ENCODE data around the gene TCERG1L. TPM values are rescaled to one million over a fixed set of nuclear protein-coding genes. Genes with fewer than 3 reads are reported as not detected.

The TCERG1L gene
- polyA plus RNA-seq, 5 donors, result 0.36 to 0.68 (median 0.50) TPM

DNA sequence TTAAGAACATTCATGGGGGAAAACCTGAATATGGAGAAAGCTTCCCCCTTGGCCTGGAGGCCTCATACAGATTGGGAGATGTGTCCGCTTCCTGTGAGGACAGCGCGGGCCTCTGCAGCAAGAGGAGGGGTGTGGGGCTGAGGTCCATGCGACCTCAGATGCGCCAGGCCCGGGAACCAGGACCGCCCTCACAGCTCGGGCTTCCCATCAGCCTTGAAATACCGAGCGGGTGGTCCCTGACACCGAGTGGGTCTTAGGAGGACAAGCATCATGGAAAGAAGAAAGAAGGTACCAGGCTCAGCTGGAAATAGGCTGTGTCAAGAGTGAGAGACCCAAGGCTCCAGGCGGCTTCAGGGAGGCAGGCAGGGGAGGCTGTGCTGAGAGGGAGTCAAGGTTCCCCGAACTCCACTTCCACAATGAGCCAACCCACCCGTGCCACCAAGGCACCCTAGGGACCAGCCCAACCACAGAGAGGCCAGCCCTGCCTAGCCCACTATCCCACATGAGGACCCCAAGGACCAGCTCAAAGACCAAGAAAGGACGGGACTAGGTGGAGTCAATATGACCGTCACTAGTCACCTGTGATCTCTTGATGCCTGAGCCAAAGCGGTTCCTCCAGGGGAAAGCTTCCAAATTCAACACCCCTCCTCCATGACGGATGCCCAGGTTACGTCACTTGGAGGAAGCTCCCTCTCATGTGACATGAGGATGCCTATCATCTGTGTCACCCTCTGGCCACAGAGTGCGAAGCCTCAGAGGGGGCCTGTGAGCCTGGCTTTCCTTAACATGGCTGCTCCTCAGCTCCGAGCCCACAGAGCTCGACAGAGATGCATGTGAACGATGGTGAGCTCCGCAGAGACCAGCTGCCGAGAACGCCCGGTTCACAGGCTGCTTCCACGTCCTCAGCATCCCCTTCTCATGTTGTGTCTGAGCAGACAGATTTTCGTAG lies 103.7 kb downstream of the TCERG1L start:
- DNase-seq, result no peak

DNA sequence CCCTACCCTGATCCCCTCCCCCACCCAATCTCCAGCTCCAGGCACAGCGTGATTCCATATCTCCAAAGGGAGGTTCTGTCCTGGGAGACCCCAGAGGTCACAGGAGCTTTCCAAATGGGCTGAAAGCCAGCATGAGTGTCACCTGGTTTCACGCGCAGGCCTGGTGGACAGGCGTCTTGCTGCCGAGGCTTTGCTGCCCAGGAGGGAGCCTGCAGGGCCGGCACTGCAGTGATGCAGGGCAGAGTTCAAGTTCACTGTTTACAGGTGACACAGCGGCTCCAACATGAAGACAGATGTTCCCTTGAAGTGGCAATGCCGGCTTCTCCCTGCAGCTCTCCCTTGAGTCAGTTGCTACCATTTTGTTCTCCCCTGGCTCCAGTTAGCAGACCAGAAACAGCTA lies 104.3 kb downstream of the TCERG1L start:
- DNase-seq, result no peak

DNA sequence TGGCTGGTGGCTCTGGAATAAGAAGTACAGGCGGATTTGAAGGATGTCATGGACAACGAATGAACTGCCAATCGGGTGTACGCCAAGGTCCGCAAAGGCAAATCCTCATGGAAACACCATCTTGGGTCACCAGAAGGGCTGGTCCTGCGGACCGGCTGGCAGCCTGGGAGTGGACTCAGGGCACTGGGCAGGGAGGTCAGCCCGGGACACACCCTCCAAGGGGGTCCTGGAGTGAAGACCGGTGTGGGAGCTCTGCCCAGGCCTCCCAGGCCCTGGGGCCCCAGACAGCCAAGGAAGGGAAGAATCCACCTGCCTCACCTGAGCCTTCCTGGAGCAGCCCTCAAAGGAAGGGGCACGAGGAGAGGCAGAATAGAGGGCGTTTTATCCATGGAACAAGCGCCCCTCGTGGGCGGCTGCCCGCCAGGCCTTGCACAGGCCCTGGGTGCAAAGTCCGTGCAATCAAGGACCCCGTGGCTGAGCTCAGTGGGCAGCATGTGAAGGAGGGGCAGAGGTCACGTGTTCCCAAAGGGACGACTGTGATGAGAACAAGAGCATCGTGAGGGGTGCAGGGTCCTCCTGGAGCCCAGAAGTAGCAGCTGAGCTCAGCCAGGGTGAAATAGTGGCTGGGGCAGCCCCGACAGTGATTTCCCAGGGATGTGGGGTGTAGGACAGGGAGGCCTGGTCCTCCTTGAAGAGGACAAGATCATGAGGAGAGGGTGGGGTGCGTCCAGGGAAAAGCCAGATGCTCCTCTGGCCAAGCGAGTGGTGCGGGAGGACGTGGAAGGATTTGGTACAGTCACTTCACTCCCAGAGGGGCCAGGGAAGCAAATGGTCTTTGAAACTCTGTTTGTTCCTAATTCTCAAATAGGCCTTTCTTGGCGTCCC lies 105.2 kb downstream of the TCERG1L start:
- no peak for DNase-seq

DNA sequence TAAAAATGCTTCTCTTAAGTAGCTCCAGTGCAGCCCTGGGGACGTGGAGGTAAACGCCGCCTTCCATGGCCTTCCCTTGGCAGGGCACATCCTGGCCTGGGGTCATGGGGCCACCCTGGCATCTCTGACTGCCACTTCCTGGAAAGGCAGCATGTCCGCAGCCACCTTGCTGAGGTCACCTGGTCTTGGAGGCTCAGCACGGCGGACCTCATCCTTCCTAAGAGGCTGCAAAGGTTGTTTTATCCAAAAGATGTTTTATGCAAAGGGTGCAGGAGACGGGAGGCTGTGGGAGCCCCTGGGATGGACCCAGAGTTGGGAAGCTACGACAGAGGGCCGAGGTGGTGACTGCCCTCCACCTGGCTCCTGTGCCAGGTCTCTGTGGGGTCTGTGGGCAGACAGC lies 106.0 kb downstream of the TCERG1L start:
- DNase-seq, result no peak

DNA sequence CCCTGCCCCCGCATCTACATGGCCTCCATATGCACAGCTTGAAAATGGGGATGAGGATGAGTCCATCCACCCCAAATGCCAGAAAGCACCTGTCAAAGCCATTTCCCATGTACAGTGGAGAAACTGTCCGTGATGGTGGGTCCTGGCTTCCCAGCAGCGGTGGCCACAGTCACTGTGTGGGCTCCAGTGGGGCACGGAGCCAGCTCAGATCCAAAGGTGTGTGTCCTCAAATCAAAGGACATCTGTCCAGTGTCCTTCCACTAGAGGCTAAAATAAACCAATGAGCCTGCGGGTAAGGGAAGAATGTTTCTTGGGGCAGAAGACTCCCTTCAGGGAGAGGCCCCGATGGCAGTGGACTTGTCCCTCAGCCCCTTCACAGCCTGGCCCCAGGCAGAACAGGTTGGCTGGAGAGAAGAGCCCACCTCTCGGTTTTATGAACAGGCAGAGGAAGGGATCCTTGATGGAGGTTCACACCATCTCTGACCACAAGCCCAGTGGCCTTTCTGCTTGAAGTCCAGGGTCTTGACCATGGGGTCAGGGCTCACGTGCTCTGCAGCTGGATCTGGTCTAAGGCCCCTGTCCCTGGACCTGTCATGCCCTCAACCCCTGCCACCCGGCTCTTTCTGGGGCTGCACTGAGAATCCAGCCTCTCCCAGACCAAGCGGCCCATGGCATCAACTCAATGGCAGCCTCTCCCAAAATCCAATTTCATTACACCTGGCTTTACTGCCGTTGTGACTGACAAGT lies 106.9 kb downstream of the TCERG1L start:
- no peak for DNase-seq

DNA sequence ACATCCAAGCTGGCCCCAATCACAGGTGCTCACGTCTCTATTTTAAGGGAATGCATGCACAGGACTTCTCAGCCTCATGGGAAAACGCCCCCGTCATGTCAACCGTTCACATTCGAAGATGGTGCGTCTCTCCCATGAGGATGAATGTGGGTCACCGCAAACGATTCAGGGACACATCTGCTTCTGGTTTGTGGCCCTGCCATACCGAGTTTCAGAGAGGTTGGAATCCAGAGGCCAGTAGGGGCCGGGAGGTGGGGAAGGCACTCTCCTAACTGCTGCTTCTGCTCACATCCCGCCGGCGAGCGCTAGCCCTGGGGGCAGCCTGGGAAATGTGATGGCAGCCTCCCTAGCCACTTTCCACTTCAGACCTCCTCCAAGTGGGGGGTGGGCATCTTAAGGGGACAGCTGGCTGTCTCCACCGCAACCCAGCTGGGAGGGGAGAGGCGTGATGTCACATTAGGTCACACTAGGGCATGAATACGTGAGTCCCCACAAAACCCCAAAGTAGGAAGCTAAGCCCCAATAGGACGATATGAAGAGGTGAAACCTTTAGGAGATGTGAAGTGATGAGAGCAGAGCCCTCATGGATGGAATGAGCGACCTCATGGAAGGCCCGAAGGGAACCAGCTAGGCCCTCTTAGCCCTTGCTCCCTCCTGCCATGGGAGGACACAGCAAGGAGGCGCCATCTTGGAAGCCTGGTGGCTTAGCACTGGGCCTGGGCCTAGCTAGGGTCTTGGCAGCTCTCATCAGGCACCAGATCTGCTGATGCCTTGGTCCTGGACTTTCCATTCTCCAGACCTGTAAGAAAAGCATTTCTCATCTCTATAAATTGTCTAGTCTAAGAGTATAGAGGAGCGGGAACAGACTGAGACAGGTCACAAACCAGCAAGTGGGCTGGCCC lies 107.8 kb downstream of the TCERG1L start:
- DNase-seq, result no peak

DNA sequence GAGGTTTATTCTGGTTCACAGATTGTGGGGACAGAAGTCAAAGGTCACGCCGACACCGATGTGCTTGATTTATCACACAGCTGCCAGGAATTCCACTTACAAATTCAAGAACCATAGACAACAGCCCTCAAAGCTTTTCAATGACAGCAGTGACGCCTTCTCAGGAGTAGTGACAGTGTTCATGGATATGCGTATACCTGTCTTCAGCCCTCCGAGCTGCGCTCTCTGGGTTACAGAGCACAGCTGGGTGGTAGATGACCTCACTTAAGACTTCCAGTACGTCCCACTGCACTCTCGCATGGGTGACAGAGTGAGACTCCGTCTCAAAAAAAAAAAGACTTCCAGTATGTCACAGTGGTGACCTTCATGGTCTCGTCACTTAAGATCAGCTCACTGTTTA lies 108.5 kb downstream of the TCERG1L start:
- no peak for DNase-seq

DNA sequence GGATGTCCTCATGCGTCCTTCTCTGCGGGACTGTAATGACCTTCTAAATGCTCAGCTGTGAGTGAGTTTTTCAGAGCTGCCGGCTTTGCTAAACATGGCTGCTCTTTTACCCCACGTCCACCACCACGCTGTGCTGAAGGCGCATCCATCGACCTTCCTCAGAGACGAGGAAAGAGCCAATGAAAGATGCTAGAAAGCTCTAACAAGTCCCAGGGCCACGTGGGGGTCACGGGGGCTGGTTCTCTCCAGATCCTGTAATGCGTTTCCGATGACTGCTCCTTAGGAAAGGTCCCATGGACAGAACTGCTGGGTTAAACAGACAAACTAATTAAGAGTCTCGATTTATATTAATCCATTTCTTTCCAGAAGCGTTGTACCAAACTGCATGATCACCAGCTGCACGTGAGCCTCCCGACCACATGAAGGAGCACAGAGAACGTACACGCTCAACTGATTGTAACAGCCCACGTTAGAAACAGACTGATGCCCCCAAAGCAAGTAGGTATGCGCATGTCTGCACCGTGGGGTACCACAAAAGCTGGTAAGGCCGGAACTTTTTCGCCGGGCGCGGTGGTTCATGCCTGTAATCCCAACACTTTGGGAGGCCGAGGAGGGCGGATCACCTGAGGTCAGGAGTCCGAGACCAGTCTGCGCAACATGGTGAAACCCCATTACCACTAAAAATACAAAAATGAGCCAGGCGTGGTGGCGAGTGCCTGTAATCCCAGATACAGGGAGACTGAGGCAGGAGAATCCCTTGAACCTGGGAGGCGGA lies 109.6 kb downstream of the TCERG1L start:
- DNase-seq, result no peak

DNA sequence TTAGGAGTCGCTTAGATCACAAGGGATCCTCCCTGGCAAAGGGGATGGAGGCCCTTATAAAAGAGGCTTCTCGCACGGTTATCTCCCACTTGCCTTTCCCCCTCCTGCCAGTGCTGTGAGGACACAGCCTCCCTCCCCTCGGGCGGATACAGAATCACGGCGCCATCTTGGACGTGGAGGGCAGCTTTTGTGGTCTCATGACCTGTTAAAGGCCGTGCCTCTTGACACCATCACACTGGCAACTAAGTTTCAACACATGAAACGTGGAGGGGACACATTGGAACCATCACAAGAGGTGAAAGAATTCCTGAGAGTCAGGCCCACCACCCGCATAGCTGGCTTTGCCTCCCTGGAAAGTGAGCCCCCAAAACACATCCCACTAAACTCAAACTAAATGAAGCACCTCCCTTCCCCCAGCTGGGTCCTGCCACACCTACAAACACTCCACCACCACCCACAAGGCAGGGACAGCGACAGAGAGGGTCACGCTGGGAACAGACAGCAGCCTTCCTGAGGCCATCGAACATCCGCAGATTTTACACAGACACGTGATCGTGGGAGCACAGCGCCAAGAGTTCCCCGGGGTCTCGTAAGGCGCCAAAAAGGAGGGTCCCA lies 110.6 kb downstream of the TCERG1L start:
- no peak for DNase-seq

DNA sequence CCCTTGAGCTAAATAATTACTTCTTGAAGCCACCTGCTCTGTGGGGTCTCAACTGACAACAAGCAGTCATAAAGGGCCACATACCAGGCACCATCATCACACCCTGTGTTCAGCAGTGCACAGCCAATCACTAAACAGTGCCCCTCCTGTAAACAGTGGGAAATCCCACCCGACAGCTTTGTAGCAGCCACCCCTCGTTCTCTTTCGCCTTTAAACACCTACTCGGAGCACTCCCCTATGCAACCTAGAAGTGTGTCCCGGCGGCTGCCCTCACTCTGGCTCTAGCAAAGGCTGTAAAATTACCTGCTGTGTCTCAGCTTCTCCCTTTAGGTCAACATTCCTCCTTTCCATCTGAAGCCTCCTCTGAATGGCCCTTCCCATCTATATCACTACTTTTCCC lies 111.9 kb downstream of the TCERG1L start:
- no peak for DNase-seq

DNA sequence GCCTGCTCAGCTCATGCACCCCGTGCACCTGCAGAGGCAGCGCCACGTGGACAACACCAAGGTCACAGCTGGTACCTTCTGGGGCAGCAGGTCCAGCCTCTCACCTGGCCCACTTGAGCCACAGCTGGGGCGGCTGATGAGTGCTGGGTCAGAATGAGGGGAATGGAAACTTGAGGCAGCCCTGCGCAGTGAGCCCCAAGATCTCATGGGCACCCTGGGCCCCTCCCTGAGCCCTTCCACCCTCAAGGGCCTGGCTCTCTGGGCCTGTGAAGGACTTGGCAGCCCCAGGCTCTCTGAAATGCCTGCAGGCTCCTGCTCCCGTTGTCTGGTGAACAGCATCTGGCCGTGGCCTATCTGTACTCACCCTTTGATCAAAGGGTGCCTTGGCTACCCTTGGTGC lies 112.7 kb downstream of the TCERG1L start:
- DNase-seq, result no peak

DNA sequence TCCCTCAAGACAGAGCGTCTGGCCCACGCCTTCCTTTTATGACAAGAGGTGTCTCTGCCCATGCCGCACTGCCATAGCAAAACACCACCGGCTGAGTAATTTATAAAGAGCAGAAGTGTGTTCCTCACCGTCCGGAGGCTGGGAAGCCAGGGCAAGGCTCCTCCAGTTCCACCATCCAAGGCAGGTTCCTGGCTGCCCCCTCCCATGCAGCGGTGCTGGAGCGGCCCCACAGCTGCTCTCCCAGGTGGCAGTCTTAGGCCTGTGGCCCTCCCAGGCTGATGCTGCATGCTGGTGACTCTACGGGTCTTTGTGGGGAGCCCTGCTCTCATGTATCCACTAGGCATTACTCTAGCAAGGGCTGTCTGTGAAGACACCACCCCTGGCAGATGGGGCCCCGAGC lies 113.1 kb downstream of the TCERG1L start:
- DNase-seq, result no peak

DNA sequence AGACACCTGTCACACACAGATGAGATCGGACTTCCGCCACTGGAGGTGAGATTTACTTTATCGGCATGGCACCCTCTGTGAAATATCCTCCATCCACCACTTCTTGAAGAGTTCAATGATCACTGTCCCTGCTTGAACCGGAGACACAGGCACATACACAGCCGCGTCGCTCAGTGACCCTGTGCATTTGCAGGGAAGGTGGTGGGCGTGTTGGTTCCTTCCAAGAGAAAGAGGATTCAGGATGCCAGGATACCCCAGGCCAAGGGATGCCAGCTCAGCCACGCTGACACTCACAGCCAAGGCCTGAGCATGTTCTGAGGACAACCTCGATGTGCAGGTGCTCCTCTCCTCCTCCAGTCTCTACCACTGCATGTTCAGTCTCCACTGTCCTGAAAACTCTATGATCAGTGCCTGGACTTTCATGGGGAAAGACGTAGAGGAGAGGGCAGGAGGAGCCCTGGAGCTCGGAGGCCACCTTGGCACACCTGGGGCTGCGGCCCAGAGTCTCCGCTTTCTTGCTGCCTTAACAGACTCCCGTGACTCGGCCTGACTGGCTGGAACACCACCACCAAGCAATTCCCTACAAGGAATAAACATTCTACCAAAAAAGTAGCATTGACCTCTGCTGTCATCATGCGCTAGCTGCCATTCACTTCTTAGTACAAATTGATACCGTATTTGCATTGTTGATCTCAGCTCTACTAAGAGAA lies 115.2 kb downstream of the TCERG1L start:
- no peak for DNase-seq

DNA sequence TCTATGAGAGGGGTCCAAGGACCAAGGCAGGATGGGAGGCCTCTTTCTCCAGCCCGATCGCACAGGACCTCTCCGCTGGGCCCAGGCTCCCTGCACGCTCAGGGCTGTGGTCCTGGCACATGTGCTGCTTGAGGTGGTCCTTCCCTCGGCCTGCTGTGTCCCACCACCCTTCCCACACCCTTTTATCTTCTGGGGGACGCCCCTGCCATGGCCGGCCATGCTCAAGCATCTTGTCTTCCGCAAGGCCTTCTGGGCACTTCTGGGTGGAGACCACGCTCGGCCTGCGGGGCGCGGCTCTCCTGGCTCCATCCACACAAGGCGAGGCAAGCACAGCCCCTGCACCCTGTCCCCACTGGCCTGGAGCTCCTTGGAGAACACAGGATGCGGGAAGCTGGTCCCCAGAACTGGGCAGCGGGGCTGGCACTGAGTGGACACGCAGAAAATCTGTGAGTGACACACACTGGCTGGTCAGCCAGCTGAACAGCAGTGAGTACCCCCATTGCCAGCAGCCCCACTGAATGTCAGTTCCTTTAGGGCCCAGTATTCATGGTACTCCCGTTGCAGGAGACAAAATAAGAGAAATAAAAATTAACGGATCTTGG lies 115.9 kb downstream of the TCERG1L start:
- DNase-seq, result no peak

DNA sequence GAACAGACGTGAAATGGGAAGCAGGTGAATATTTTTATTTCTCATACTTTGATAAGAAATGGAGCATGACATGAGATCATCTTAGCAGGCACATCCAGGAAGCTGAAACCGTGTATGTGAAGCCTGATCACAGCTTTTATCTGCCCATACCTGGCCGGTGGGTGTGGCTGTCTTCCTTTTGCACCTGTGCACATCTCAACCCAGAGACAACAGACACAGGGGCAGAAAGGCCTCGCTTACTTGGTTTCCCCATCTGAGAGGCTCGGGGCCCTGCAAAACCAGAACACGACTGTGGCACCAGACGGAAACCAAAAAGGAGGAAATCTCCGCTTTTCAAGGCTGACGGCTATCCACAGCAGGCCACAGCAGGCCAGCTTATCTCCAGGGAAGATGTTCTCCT lies 116.4 kb downstream of the TCERG1L start:
- no peak for DNase-seq

DNA sequence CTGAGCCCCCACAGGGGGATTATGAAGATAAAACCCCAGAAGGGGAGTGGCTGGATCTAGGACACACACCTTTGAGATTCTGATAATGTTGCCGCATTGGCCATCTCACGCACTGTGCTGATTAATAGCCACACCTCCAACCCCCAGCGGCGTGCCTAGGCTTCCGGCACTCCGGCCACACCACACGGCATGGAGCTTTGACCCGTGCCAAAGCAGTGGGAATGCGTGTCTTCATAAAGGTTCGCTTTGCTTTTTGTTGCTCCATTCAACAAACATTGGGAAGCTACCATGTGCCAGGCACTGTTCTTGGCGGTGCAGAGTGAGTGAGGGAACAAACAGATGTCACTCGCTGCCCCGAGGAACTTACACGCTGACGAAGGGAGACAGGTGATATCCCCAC lies 117.6 kb downstream of the TCERG1L start:
- DNase-seq, result no peak

DNA sequence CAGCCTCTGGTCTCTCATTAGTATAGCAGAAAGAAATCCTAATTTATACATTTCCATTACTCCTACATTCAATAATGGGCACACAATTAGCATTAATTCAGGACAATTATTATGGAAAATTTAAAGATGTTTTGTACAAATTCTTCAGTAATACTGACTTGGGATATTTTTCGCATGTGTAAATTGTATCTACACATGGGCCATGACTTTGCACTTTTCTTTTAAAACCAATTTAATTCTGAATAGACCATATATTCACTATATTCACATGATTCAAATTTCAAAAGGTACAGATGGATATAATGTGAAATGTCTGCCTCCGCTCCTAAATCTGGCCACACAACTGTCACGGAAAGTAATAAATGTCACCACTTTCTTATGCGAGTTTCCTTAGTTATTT lies 123.0 kb downstream of the TCERG1L start:
- no peak for DNase-seq

DNA sequence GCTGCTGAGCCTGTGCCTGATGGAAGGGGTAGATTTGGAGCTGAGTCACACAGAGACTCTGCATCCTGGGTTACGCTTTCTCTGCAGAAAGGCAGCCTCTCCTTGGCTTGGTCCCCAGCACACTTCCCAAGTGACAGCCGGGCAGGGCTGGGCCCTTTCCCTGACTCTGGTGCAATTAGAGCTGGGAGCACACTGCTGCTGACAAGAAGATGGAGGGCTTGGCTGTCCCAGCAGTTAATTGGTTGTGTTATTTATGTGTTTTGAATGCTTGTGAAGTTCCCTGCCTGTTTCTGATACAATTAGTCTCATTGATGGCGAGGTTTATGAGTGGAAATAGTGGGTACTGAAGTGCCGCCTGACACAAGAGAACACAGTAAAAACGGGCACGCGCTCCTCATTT lies 123.6 kb downstream of the TCERG1L start:
- no peak for DNase-seq

DNA sequence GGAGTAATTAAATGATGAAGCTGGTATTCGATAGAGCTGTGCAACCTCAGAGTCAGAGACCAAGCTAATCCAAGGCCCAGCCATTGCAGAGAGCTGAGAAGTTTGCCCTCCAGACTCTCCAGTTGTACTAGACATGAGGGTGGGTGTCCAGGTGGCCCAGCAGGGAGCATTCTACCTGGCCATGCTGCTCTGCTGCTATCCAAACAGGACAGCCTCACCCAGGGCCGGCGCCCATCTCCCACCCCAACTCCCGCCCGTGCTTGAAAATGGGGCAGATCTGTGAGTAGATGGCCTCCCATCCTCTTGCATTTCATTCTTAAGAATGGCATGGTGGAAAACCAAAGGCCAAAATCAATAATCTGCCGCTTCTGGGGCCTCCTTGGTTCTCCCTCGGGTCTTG lies 124.2 kb downstream of the TCERG1L start:
- DNase-seq, result no peak

Data from right lung (tissue), 5 donors.